ENCODE data around the gene E2F4. TPM values are rescaled to one million over a fixed set of nuclear protein-coding genes. Genes with fewer than 3 reads are reported as not detected.
A peak's percentile ranks its signal among the peaks of the same experiment; 100 is the strongest.

Gene E2F4
- total and polyA plus RNA-seq, 2 donors: 46.9 to 47.7 TPM

DNA sequence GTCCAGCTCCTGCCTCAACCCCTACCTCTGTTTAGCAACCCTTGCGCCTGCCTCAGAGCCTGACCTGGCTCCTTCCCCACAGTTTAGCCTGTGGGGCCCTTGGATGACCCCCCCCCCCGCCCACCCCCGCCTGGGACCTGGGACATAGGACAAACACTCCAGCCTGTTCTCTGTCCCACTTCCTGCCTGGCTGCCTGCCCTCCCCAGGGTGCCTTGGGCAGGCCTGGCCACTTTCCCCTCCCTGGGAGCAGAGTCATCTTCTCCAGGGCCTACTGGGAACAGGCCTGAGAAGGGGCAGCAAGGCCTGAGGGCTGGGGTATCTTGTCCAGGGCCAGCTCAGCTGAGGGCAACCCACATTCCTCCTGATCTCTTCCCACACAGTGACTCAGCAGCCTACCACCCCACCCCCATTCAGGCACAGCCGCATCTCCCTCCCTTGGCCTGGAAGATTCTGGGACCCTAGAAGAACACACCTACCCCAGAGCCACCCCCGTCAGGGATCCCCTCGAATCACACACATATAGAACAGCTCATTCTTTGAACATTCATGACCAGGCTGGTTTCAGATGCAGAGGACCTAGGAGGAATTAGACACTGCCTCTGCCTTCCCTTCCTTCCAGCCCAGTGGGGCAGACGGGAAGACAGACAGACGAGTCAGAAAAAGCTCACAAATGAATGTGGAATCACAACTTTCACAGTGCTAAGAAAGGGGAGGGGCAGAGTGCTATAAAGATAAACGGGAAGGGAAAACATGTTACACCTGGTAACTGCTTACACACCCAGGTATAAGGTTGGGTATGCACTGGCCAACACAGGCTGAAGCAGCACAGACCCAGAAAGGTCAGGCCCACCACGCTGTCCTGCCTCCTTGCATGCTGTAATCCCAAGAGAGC, 49.3 kb downstream of the E2F4 start:
- H3K36me3 ChIP-seq (ENCODE audit: control insufficient read depth in 2 of 2, insufficient read depth in 2 of 2, low read length in 1 of 2): peaks cover 13 to 19% of the 10 kb centered on the region in 2 donors
- peaks cover 0 to 1% of the 10 kb centered on the region in 2 donors for H3K9me3 ChIP-seq (ENCODE audit: control insufficient read depth in 2 of 2, insufficient read depth in 1 of 2, low read length in 1 of 2)
- 94% methylated on average over 10 of the region's 10 CpGs for WGBS
- H3K27ac ChIP-seq (ENCODE audit: low read depth in 1 of 2, low read length in 1 of 2): peak overlapping the region in 1 of 2 donors; percentile 32
- peaks cover 0 to 11% of the 10 kb centered on the region in 2 donors for H3K27me3 ChIP-seq (ENCODE audit: control insufficient read depth in 2 of 2, insufficient read depth in 1 of 2, low read length in 1 of 2)
- no peak overlapping the region for H3K4me3 ChIP-seq (ENCODE audit: low read length in 2 of 2)
- H3K4me1 ChIP-seq (ENCODE audit: control insufficient read depth in 2 of 2, insufficient read depth in 2 of 2, low read length in 2 of 2): peaks cover 4 to 27% of the 10 kb centered on the region in 2 donors
- DNase-seq (ENCODE audit: low read depth in 6 of 9, low spot score in 9 of 9): no peak

DNA sequence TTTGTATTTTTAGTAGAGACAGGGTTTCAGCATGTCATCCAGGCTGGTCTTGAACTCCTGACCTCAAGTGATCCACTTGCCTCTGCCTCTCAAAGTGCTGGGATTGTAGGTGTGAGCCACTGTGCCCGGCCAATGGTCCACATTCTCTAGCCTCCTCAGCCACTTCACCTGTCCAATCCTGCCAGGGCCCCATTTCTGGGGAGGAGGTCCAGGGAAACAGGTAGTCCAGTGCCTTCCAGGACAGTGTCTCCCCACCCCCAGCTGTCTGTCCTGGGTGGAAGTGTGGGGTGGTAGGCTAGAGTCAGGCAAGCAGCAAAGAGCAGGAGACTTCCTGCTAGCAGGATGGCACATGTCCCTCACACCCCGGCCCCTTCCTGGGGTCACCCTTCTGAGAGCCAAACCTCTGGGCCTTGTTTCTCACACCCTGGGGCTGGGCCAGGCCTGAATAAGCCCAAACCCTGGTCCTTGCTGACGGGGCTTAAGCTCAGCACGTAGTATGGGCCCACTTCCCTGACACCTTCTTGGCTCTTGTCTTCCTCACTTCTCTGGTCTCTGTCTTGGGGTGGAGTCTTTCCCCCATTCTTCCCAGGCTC, 50.3 kb downstream of the E2F4 start:
- DNase-seq (ENCODE audit: low read depth in 6 of 9, low spot score in 9 of 9): no peak
- Histone ChIP-seq H3K36me3 (ENCODE audit: control insufficient read depth in 2 of 2, insufficient read depth in 2 of 2, low read length in 1 of 2) (peaks cover 8 to 10% of the 10 kb centered on the region in 2 donors), H3K4me3 (ENCODE audit: low read length in 2 of 2) (no peak overlapping the region), H3K27ac (ENCODE audit: low read depth in 1 of 2, low read length in 1 of 2) (no peak overlapping the region), H3K4me1 (ENCODE audit: control insufficient read depth in 2 of 2, insufficient read depth in 2 of 2, low read length in 2 of 2) (peaks cover 4 to 37% of the 10 kb centered on the region in 2 donors), H3K27me3 (ENCODE audit: control insufficient read depth in 2 of 2, insufficient read depth in 1 of 2, low read length in 1 of 2) (peaks cover 0 to 21% of the 10 kb centered on the region in 2 donors), H3K9me3 (ENCODE audit: control insufficient read depth in 2 of 2, insufficient read depth in 1 of 2, low read length in 1 of 2) (peaks cover 0 to 4% of the 10 kb centered on the region in 2 donors)
- WGBS: 95% methylated on average over 4 of the region's 4 CpGs

DNA sequence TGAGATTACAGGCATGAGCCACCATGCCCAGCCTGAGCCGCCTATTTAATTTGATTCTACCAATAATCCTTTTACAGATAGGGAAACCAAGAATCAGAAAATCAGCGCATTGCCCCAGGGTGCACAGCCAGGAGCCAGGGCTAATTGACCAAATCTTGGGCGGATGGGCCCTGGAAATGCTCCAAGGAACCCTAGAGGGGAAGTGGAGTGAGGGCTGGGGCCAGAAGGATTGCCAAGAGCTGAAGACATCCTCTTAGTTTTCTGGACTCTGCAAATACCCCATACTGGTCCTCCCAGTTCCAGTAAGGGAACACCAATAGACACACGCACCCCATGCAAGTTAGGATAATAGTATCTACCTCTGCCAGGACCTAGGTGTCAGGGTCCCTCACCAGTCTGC, 51.5 kb downstream of the E2F4 start:
- H3K27me3 ChIP-seq (ENCODE audit: control insufficient read depth in 2 of 2, insufficient read depth in 1 of 2, low read length in 1 of 2): peaks cover 0 to 33% of the 10 kb centered on the region in 2 donors
- H3K36me3 ChIP-seq (ENCODE audit: control insufficient read depth in 2 of 2, insufficient read depth in 2 of 2, low read length in 1 of 2): peaks cover 0 to 4% of the 10 kb centered on the region in 2 donors
- H3K4me3 ChIP-seq (ENCODE audit: low read length in 2 of 2): no peak overlapping the region
- 97% methylated on average over 4 of the region's 4 CpGs for WGBS
- no peak overlapping the region for H3K27ac ChIP-seq (ENCODE audit: low read depth in 1 of 2, low read length in 1 of 2)
- peaks cover 0 to 9% of the 10 kb centered on the region in 2 donors for H3K9me3 ChIP-seq (ENCODE audit: control insufficient read depth in 2 of 2, insufficient read depth in 1 of 2, low read length in 1 of 2)
- DNase-seq (ENCODE audit: low read depth in 6 of 9, low spot score in 9 of 9): no peak
- H3K4me1 ChIP-seq (ENCODE audit: control insufficient read depth in 2 of 2, insufficient read depth in 2 of 2, low read length in 2 of 2): peaks cover 12 to 49% of the 10 kb centered on the region in 2 donors

DNA sequence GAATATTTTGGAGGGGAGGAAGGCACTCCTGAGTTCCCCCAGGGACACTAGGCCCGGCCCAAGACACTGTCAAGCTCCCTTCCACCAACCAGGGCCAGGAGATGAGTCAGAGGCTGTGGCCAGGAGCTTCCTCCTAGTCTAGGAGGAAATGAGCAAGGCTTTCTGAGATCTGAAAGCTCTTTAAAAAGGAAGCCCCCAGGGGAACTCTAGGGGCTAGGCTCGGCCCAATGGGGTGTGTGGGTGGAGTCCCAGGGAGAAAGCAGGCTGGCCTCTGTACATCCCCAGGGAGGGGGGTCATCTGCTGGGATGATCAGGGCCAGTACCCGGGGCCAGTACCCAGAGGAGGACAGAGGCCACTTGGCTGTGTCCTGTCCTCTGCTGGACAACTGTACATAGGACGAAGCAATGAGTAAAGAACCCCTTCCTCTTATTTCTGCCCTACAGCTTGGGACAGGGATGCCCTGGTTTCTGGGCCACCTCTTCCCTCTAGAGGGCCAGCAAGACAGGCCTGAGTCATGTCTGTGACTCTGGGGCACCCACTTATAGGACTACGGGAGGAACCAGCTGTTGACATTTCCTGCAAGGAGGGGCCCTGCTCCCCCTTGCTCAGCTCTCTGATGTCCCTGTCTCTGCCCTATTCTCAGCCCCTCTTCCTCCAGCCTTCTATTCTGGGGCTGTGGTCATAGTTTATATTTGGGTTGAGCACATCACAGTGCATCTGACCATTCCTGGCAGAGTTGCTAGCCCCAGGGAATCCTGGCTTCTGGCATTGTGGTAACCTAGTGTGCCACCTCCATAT, 52.6 kb downstream of the E2F4 start:
- Histone ChIP-seq H3K4me3 (ENCODE audit: low read length in 2 of 2) (no peak overlapping the region), H3K4me1 (ENCODE audit: control insufficient read depth in 2 of 2, insufficient read depth in 2 of 2, low read length in 2 of 2) (peaks cover 20 to 58% of the 10 kb centered on the region in 2 donors)

DNA sequence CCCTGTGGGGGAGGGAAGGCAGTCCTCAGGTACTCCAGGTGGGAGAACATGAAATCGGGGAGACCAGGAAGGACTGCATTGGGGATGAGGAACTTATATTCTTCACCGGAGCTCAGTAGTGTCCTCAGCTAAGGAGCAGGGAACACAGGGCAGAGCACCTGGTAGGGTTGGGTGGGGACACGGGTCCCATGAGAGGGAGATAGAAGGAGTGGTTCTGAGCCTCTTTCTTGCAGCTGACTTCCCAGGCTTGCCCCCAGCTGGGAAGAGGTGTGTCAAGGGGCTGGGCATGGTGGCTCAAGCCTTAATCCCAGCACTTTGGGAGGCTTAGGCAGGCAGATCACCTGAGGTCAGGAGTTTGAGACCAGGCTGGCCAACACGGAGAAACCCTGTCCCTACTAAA, 53.2 kb downstream of the E2F4 start:
- H3K4me3 ChIP-seq (ENCODE audit: low read length in 2 of 2): no peak overlapping the region
- H3K9me3 ChIP-seq (ENCODE audit: control insufficient read depth in 2 of 2, insufficient read depth in 1 of 2, low read length in 1 of 2): peaks cover 0 to 12% of the 10 kb centered on the region in 2 donors
- no peaks in the 10 kb centered on the region for H3K36me3 ChIP-seq (ENCODE audit: control insufficient read depth in 2 of 2, insufficient read depth in 2 of 2, low read length in 1 of 2)
- WGBS: 53% methylated on average over 4 of the region's 4 CpGs
- H3K4me1 ChIP-seq (ENCODE audit: control insufficient read depth in 2 of 2, insufficient read depth in 2 of 2, low read length in 2 of 2): peaks cover 20 to 58% of the 10 kb centered on the region in 2 donors
- peaks cover 15 to 50% of the 10 kb centered on the region in 2 donors for H3K27me3 ChIP-seq (ENCODE audit: control insufficient read depth in 2 of 2, insufficient read depth in 1 of 2, low read length in 1 of 2)
- H3K27ac ChIP-seq (ENCODE audit: low read depth in 1 of 2, low read length in 1 of 2): peak overlapping the region in 1 of 2 donors; percentile 18
- DNase-seq (ENCODE audit: low read depth in 6 of 9, low spot score in 9 of 9): no peak

More for the DNA sequence above, 52.6 kb downstream of the E2F4 start:
- peak overlapping the region; percentile 50 to 58 for H3K27ac ChIP-seq (ENCODE audit: low read depth in 1 of 2, low read length in 1 of 2)
- 7% methylated on average over 5 of the region's 5 CpGs for WGBS
- peaks cover 10 to 44% of the 10 kb centered on the region in 2 donors for H3K27me3 ChIP-seq (ENCODE audit: control insufficient read depth in 2 of 2, insufficient read depth in 1 of 2, low read length in 1 of 2)
- no peaks in the 10 kb centered on the region for H3K36me3 ChIP-seq (ENCODE audit: control insufficient read depth in 2 of 2, insufficient read depth in 2 of 2, low read length in 1 of 2)
- H3K9me3 ChIP-seq (ENCODE audit: control insufficient read depth in 2 of 2, insufficient read depth in 1 of 2, low read length in 1 of 2): peaks cover 0 to 12% of the 10 kb centered on the region in 2 donors
- peak in 2 of 9 donors; percentile 40 to 69 for DNase-seq (ENCODE audit: low read depth in 6 of 9, low spot score in 9 of 9)

DNA sequence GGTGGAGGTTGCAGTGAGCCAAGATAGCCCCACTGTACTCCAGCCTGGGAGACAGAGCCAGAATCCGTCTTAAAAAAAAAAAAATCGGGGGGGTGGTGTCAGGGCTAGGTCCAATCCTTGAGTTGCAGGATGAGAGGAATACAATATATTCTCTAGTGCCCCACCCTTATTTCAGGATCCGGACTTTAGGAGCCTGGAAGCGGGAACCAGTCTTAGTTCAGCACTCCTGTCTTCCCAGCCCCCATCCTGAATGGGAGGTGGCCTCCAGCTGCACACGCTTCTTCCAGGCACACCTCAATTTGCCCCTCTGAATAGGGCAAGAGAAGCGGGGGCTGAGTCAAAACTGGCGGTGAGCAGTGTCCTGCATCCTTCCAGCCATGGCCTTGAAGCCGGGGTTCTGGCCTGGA, 53.7 kb downstream of the E2F4 start:
- no peak overlapping the region for H3K27ac ChIP-seq (ENCODE audit: low read depth in 1 of 2, low read length in 1 of 2)
- DNase-seq (ENCODE audit: low read depth in 6 of 9, low spot score in 9 of 9): no peak
- whole genome bisulfite sequencing: 62% methylated on average over 8 of the region's 8 CpGs
- no peaks in the 10 kb centered on the region for H3K36me3 ChIP-seq (ENCODE audit: control insufficient read depth in 2 of 2, insufficient read depth in 2 of 2, low read length in 1 of 2)
- peaks cover 0 to 12% of the 10 kb centered on the region in 2 donors for H3K9me3 ChIP-seq (ENCODE audit: control insufficient read depth in 2 of 2, insufficient read depth in 1 of 2, low read length in 1 of 2)
- peaks cover 20 to 58% of the 10 kb centered on the region in 2 donors for H3K4me1 ChIP-seq (ENCODE audit: control insufficient read depth in 2 of 2, insufficient read depth in 2 of 2, low read length in 2 of 2)
- H3K4me3 ChIP-seq (ENCODE audit: low read length in 2 of 2): peak overlapping the region; percentile 64 to 66
- H3K27me3 ChIP-seq (ENCODE audit: control insufficient read depth in 2 of 2, insufficient read depth in 1 of 2, low read length in 1 of 2): peaks cover 15 to 55% of the 10 kb centered on the region in 2 donors

DNA sequence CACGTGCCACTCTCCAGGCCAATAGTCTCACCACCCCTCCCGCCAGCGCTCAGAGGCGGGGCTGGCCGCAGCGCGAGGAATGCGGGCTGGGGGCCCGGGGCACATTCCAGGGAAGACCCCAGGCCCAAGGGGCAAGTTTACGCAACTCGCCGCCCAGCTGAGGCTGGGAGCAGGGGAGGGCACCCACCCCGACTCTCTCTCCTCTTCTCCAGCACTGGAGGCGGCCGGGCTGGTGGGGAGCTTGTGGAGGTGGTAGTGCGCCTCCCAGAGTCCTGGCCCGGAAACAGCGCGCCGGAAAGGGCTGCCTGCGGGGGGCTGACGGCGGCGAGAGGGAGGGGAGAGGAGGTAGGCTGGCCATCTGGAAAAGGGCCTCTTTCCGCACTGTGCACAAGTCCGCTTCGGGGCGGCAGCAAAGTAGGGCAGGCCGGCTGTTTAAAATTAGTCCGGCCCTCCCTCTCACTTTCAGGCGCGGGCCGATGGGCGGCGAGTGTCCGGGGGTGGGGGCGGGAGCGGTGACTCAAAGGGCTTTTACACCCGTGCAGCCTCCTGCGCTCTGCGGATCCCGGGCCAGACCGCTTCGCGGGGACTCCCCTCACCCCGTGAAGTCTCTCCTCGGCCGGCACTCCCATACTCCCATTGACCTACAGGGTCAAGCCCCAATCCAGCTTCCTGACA, 54.3 kb downstream of the E2F4 start:
- DNase-seq (ENCODE audit: low read depth in 6 of 9, low spot score in 9 of 9): peak in 3 of 9 donors; percentile 30 to 52 (median 40)
- peak overlapping the region; percentile 24 to 64 for H3K27ac ChIP-seq (ENCODE audit: low read depth in 1 of 2, low read length in 1 of 2)
- 5% methylated on average over 48 of the region's 48 CpGs for WGBS

DNA sequence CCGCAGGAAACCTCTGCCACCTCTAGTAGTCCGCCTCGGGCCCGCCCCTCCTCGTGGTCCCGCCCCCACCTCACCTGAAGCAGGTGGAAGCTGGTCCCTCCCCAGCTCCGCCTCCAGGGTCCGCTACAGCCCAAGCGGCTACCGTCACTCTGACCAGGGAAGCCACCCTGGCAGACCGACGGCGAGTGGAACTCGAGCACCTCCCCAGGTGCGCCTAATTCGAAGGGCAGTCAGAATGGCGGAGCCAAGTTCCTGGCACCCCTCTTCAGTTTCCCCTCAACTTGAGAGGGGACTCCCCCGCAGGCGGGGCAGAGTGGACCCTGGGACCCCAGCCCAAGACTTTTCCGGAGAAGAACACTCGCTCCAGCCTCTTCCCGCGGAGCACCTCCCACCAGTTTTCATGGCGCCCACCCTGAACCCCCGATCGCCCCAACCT, 54.8 kb downstream of the E2F4 start:
- WGBS: under 1% methylated on average over 26 of the region's 26 CpGs
- peak overlapping the region; percentile 64 to 66 for H3K4me3 ChIP-seq (ENCODE audit: low read length in 2 of 2)
- H3K9me3 ChIP-seq (ENCODE audit: control insufficient read depth in 2 of 2, insufficient read depth in 1 of 2, low read length in 1 of 2): peaks cover 0 to 12% of the 10 kb centered on the region in 2 donors
- peaks cover 20 to 58% of the 10 kb centered on the region in 2 donors for H3K4me1 ChIP-seq (ENCODE audit: control insufficient read depth in 2 of 2, insufficient read depth in 2 of 2, low read length in 2 of 2)
- H3K36me3 ChIP-seq (ENCODE audit: control insufficient read depth in 2 of 2, insufficient read depth in 2 of 2, low read length in 1 of 2): no peaks in the 10 kb centered on the region
- DNase-seq (ENCODE audit: low read depth in 6 of 9, low spot score in 9 of 9): peak in 1 of 9 donors; percentile 32
- H3K27ac ChIP-seq (ENCODE audit: low read depth in 1 of 2, low read length in 1 of 2): peak overlapping the region; percentile 34 to 67
- H3K27me3 ChIP-seq (ENCODE audit: control insufficient read depth in 2 of 2, insufficient read depth in 1 of 2, low read length in 1 of 2): peaks cover 18 to 64% of the 10 kb centered on the region in 2 donors

More for the DNA sequence above, 54.3 kb downstream of the E2F4 start:
- H3K36me3 ChIP-seq (ENCODE audit: control insufficient read depth in 2 of 2, insufficient read depth in 2 of 2, low read length in 1 of 2): no peaks in the 10 kb centered on the region
- H3K9me3 ChIP-seq (ENCODE audit: control insufficient read depth in 2 of 2, insufficient read depth in 1 of 2, low read length in 1 of 2): peaks cover 0 to 12% of the 10 kb centered on the region in 2 donors
- peak overlapping the region; percentile 64 to 66 for H3K4me3 ChIP-seq (ENCODE audit: low read length in 2 of 2)
- peaks cover 20 to 58% of the 10 kb centered on the region in 2 donors for H3K4me1 ChIP-seq (ENCODE audit: control insufficient read depth in 2 of 2, insufficient read depth in 2 of 2, low read length in 2 of 2)
- H3K27me3 ChIP-seq (ENCODE audit: control insufficient read depth in 2 of 2, insufficient read depth in 1 of 2, low read length in 1 of 2): peaks cover 18 to 61% of the 10 kb centered on the region in 2 donors

All from thymus (tissue), 11 donors.